WTC11 (cell line): ENCODE measurements around the gene SSNA1. TPM values are rescaled to one million over a fixed set of nuclear protein-coding genes. Genes with fewer than 3 reads are reported as not detected.
A peak's percentile ranks its signal among the peaks of the same experiment; 100 is the strongest.

Source experiments
- ATAC-seq: fragments of 200-7000 bp; cut with Tn5 transposase; 2 replicates; pipeline ENCODE4 v1.10.0; 2021; ENCODE audit warnings: mild to moderate bottlenecking, moderate library complexity
- CTCF ChIA-PET: fragments of 300-600 bp; sonication (Branson Sonifier 250); formaldehyde crosslinking; loops from one replicate; lab custom pipeline; 2021; ENCODE audit warnings: antibody characterized with exemption; lab: Charles Lee
- POLR2A ChIA-PET: fragments of 350-600 bp; sonication (Branson Sonifier 250); formaldehyde crosslinking; loops from one replicate; lab custom pipeline; 2021; ENCODE audit warnings: antibody characterized with exemption; lab: Charles Lee
- DNase-seq: peaks from one replicate; pipeline ENCODE4 v3.0.0; 2021; ENCODE audit warnings: low spot score
- H3K27ac Mint-ChIP-seq: 2 replicates; pipeline ENCODE4 v1.8.0; 2021; ENCODE audit warnings: mixed read lengths
- H3K27me3 Mint-ChIP-seq: 2 replicates; pipeline ENCODE4 v1.8.0; 2021; ENCODE audit warnings: low read depth, mild to moderate bottlenecking, moderate library complexity, mixed read lengths
- H3K36me3 Mint-ChIP-seq: 2 replicates; pipeline ENCODE4 v1.8.0; 2021; ENCODE audit warnings: mixed read lengths
- H3K4me1 Mint-ChIP-seq: 2 replicates; pipeline ENCODE4 v1.8.0; 2022; ENCODE audit warnings: mixed read lengths
- H3K4me3 Mint-ChIP-seq: 2 replicates; pipeline ENCODE4 v1.8.0; 2021; ENCODE audit warnings: mild to moderate bottlenecking, moderate library complexity, mixed read lengths
- H3K9me3 Mint-ChIP-seq: 2 replicates; pipeline ENCODE4 v1.8.0; 2021; ENCODE audit warnings: mixed read lengths
- CREB1 ChIP-seq: sonication (generic); formaldehyde crosslinking; IDR thresholded peaks from 2 replicates; pipeline ENCODE4 v1.8.0; 2023; ENCODE audit warnings: mild to moderate bottlenecking, missing genetic modification reagents
- CREM ChIP-seq: sonication (generic); formaldehyde crosslinking; IDR thresholded peaks from 2 replicates; pipeline ENCODE4 v1.8.1; 2022; ENCODE audit warnings: mild to moderate bottlenecking, missing genetic modification reagents, moderate library complexity
- EMX1 ChIP-seq: fragments of 250-450 bp; sonication (Bioruptor Pico); IDR thresholded peaks from 2 replicates; pipeline ENCODE4 v1.8.0; 2021; ENCODE audit warnings: mild to moderate bottlenecking
- JUN ChIP-seq: sonication (generic); formaldehyde crosslinking; IDR thresholded peaks from 2 replicates; pipeline ENCODE4 v1.8.0; 2023; ENCODE audit warnings: mild to moderate bottlenecking, missing genetic modification reagents
- KAT7 ChIP-seq: sonication (generic); formaldehyde crosslinking; IDR thresholded peaks from 2 replicates; pipeline ENCODE4 v1.8.1; 2023; ENCODE audit warnings: missing genetic modification reagents, mild to moderate bottlenecking, borderline replicate concordance
- NR1H2 ChIP-seq: sonication (generic); formaldehyde crosslinking; IDR thresholded peaks from 2 replicates; pipeline ENCODE4 v1.9.0; 2021; ENCODE audit warnings: mild to moderate bottlenecking, moderate library complexity, missing genetic modification reagents
- OVOL2 ChIP-seq: fragments of 250-450 bp; sonication (Bioruptor Pico); IDR thresholded peaks from 2 replicates; pipeline ENCODE4 v1.9.0; 2021; ENCODE audit warnings: mild to moderate bottlenecking, borderline replicate concordance
- TCF7 ChIP-seq: sonication (generic); formaldehyde crosslinking; IDR thresholded peaks from 2 replicates; pipeline ENCODE4 v1.8.0; 2022; ENCODE audit warnings: mild to moderate bottlenecking, low read depth, missing genetic modification reagents, moderate library complexity
- ZNF121 ChIP-seq: sonication (generic); formaldehyde crosslinking; IDR thresholded peaks from 2 replicates; pipeline ENCODE4 v1.8.0; 2023; ENCODE audit warnings: missing genetic modification reagents
- ZNF396 ChIP-seq: fragments of 250-450 bp; sonication (Bioruptor Pico); IDR thresholded peaks from 2 replicates; pipeline ENCODE4 v1.8.0; 2021; ENCODE audit warnings: mild to moderate bottlenecking, moderate library complexity, borderline replicate concordance
- total RNA-seq: library from RNA; stranded (reverse); gene quantifications from 3 replicates; pipeline ENCODE4 v1.2.3, GENCODE V29; 2021
- TF ChIP-seq, protein P1 (sequence below): sonication (generic); formaldehyde crosslinking; IDR thresholded peaks from 2 replicates; pipeline ENCODE4 v1.8.0; 2022; ENCODE audit warnings: mild to moderate bottlenecking, missing genetic modification reagents
- TF ChIP-seq, protein P2 (sequence below): sonication (generic); formaldehyde crosslinking; IDR thresholded peaks from 2 replicates; pipeline ENCODE4 v1.8.0; 2023; ENCODE audit warnings: missing genetic modification reagents, mild to moderate bottlenecking, borderline replicate concordance
- TF ChIP-seq, protein P3 (sequence below): sonication (generic); formaldehyde crosslinking; IDR thresholded peaks from 2 replicates; pipeline ENCODE4 v1.8.1; 2023; ENCODE audit warnings: mild to moderate bottlenecking, missing genetic modification reagents
- TF ChIP-seq, protein P4 (sequence below): fragments of 250-450 bp; sonication (Bioruptor Pico); IDR thresholded peaks from 2 replicates; pipeline ENCODE4 v1.9.0; 2021; ENCODE audit warnings: moderate library complexity, mild to moderate bottlenecking, inconsistent platforms, borderline replicate concordance
- TF ChIP-seq, protein P5 (sequence below): fragments of 200-600 bp; IDR thresholded peaks from 2 replicates; pipeline ENCODE4 v1.8.0; 2022; ENCODE audit warnings: antibody characterized with exemption
- TF ChIP-seq, protein P6 (sequence below): sonication (generic); formaldehyde crosslinking; IDR thresholded peaks from 2 replicates; pipeline ENCODE4 v1.8.0; 2022; ENCODE audit warnings: mild to moderate bottlenecking, missing genetic modification reagents
- TF ChIP-seq, protein P7 (sequence below): sonication (generic); formaldehyde crosslinking; IDR thresholded peaks from 2 replicates; pipeline ENCODE4 v1.8.1; 2023; ENCODE audit warnings: mild to moderate bottlenecking, missing genetic modification reagents
- TF ChIP-seq, protein P8 (sequence below): sonication (generic); formaldehyde crosslinking; IDR thresholded peaks from 2 replicates; pipeline ENCODE4 v1.8.0; 2022; ENCODE audit warnings: mild to moderate bottlenecking, missing genetic modification reagents

Gene SSNA1
- total RNA-seq, 1 experiment from 2014 or later: 102 TPM

DNA sequence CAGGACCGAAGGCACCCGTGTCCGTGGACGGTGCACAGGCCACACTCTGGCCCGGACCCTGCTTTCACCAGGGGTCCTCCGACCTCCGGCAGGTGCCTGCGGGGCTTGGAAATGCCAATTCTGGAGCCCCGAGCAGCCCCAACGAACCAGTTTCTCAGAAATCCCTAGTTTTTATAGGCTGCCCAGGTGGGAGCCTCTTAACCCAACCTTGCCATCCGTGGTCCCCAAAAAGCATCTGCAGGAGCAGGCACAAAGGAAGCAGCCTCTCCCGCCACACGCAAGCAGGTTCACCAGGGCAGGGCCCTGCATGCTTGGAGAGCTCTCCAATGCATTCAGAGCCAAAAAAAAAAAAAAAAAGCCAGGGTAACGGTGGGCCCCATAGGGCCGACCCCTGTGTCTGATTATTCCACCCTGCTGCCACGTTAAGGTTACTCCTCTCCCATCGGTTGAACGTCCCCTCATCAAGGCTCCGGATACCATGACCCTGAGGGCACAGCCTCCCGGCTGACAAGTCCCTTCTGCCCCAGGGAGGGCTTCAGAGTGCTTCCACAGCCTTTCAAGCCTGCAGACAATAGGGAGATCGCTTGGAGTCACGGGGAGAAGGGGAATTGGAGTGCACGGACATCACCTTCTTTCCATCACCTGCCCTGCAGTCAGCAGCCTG lies 12.9 kb downstream of the SSNA1 start:
- H3K9me3 Mint-ChIP-seq: no peaks in the 10 kb centered on the region
- peaks cover 34% of the 10 kb centered on the region for H3K4me1 Mint-ChIP-seq
- TF ChIP-seq, protein P1, sequence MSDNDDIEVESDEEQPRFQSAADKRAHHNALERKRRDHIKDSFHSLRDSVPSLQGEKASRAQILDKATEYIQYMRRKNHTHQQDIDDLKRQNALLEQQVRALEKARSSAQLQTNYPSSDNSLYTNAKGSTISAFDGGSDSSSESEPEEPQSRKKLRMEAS (CRISPR knock-in tag): 0 out of 2 replicates have a peak, but pooled peaks have one; percentile 5
- 0 out of 2 replicates have a peak, but pooled peaks have one; percentile 1 for TF ChIP-seq KAT7
- TF ChIP-seq OVOL2 (CRISPR knock-in tag): no peak
- TF ChIP-seq, protein P2, sequence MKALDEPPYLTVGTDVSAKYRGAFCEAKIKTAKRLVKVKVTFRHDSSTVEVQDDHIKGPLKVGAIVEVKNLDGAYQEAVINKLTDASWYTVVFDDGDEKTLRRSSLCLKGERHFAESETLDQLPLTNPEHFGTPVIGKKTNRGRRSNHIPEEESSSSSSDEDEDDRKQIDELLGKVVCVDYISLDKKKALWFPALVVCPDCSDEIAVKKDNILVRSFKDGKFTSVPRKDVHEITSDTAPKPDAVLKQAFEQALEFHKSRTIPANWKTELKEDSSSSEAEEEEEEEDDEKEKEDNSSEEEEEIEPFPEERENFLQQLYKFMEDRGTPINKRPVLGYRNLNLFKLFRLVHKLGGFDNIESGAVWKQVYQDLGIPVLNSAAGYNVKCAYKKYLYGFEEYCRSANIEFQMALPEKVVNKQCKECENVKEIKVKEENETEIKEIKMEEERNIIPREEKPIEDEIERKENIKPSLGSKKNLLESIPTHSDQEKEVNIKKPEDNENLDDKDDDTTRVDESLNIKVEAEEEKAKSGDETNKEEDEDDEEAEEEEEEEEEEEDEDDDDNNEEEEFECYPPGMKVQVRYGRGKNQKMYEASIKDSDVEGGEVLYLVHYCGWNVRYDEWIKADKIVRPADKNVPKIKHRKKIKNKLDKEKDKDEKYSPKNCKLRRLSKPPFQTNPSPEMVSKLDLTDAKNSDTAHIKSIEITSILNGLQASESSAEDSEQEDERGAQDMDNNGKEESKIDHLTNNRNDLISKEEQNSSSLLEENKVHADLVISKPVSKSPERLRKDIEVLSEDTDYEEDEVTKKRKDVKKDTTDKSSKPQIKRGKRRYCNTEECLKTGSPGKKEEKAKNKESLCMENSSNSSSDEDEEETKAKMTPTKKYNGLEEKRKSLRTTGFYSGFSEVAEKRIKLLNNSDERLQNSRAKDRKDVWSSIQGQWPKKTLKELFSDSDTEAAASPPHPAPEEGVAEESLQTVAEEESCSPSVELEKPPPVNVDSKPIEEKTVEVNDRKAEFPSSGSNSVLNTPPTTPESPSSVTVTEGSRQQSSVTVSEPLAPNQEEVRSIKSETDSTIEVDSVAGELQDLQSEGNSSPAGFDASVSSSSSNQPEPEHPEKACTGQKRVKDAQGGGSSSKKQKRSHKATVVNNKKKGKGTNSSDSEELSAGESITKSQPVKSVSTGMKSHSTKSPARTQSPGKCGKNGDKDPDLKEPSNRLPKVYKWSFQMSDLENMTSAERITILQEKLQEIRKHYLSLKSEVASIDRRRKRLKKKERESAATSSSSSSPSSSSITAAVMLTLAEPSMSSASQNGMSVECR (CRISPR knock-in tag): 0 out of 2 replicates have a peak, but pooled peaks have one; percentile 53
- no peak for TF ChIP-seq EMX1
- TF ChIP-seq NR1H2 (CRISPR knock-in tag): no peak
- TF ChIP-seq, protein P3, sequence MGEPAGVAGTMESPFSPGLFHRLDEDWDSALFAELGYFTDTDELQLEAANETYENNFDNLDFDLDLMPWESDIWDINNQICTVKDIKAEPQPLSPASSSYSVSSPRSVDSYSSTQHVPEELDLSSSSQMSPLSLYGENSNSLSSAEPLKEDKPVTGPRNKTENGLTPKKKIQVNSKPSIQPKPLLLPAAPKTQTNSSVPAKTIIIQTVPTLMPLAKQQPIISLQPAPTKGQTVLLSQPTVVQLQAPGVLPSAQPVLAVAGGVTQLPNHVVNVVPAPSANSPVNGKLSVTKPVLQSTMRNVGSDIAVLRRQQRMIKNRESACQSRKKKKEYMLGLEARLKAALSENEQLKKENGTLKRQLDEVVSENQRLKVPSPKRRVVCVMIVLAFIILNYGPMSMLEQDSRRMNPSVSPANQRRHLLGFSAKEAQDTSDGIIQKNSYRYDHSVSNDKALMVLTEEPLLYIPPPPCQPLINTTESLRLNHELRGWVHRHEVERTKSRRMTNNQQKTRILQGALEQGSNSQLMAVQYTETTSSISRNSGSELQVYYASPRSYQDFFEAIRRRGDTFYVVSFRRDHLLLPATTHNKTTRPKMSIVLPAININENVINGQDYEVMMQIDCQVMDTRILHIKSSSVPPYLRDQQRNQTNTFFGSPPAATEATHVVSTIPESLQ (CRISPR knock-in tag): no peak
- TF ChIP-seq CREB1 (CRISPR knock-in tag): no peak
- TF ChIP-seq JUN (CRISPR knock-in tag): no peak
- TF ChIP-seq, protein P4, sequence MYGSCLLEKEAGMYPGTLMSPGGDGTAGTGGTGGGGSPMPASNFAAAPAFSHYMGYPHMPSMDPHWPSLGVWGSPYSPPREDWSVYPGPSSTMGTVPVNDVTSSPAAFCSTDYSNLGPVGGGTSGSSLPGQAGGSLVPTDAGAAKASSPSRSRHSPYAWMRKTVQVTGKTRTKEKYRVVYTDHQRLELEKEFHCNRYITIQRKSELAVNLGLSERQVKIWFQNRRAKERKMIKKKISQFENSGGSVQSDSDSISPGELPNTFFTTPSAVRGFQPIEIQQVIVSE (CRISPR knock-in tag): no peak
- TF ChIP-seq TCF7 (CRISPR knock-in tag): no peak
- TF ChIP-seq CREM: no peak
- TF ChIP-seq, protein P5, sequence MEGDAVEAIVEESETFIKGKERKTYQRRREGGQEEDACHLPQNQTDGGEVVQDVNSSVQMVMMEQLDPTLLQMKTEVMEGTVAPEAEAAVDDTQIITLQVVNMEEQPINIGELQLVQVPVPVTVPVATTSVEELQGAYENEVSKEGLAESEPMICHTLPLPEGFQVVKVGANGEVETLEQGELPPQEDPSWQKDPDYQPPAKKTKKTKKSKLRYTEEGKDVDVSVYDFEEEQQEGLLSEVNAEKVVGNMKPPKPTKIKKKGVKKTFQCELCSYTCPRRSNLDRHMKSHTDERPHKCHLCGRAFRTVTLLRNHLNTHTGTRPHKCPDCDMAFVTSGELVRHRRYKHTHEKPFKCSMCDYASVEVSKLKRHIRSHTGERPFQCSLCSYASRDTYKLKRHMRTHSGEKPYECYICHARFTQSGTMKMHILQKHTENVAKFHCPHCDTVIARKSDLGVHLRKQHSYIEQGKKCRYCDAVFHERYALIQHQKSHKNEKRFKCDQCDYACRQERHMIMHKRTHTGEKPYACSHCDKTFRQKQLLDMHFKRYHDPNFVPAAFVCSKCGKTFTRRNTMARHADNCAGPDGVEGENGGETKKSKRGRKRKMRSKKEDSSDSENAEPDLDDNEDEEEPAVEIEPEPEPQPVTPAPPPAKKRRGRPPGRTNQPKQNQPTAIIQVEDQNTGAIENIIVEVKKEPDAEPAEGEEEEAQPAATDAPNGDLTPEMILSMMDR: no peak
- peak overlapping the region; percentile 91 for H3K27ac Mint-ChIP-seq
- H3K4me3 Mint-ChIP-seq: peak overlapping the region; percentile 81
- no peaks in the 10 kb centered on the region for H3K27me3 Mint-ChIP-seq
- CTCF ChIA-PET: interaction anchor here (0.6 to 2.8 kb wide), 17 partner anchors 12 to 624 kb away, joined by 3 to 28 read pairs (median 5); partner anchors contain the start of genes AJM1, ANAPC2, CYSRT1 and ENTPD2
- peak; percentile 0; the same call in 1 of the 2 replicates for ATAC-seq
- no peaks in the 10 kb centered on the region for H3K36me3 Mint-ChIP-seq
- DNase-seq: no peak
- POLR2A ChIA-PET: interaction anchor here (0.6 to 1.5 kb wide), 19 partner anchors 11 to 223 kb away, joined by 3 to 13 read pairs (median 5); partner anchors contain the start of genes ANAPC2, MAN1B1, NELFB and RNF208

DNA sequence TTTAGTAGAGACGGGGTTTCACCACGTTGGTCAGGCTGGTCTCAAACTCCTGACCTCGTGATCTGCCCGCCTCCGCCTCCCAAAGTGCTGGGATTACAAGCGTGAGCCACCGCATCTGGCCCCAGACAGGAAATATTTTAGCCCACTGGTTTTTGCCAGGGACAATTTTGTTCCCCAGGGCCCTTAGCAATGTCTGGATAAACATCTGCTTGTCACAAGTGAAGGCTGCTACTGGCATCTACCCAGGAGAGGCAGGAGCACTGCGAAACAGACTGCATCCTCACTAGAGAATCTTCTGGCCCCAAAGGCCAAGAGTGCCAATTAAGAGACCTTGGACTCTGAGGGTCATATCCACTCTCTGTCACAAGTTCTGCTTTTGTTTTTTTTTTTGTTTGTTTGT lies 14.5 kb downstream of the SSNA1 start:
- DNase-seq (no peak), ATAC-seq (no peak)
- peaks cover 40% of the 10 kb centered on the region for H3K4me1 Mint-ChIP-seq
- no peaks in the 10 kb centered on the region for H3K27me3 Mint-ChIP-seq
- H3K4me3 Mint-ChIP-seq: peak overlapping the region; percentile 24
- no peak overlapping the region for H3K27ac Mint-ChIP-seq
- ChIA-PET POLR2A (interaction anchor here (0.7 to 1.3 kb wide), 2 partner anchors 8 to 15 kb away, joined by 3 to 6 read pairs; no protein-coding TSS in a partner anchor), CTCF (no interaction called here)
- peaks cover 14% of the 10 kb centered on the region for H3K36me3 Mint-ChIP-seq
- no peaks in the 10 kb centered on the region for H3K9me3 Mint-ChIP-seq
- TF ChIP-seq ZNF396 (CRISPR knock-in tag): no peak
- TF ChIP-seq, protein P6, sequence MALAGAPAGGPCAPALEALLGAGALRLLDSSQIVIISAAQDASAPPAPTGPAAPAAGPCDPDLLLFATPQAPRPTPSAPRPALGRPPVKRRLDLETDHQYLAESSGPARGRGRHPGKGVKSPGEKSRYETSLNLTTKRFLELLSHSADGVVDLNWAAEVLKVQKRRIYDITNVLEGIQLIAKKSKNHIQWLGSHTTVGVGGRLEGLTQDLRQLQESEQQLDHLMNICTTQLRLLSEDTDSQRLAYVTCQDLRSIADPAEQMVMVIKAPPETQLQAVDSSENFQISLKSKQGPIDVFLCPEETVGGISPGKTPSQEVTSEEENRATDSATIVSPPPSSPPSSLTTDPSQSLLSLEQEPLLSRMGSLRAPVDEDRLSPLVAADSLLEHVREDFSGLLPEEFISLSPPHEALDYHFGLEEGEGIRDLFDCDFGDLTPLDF (CRISPR knock-in tag): no peak
- no peak for TF ChIP-seq CREM
- TF ChIP-seq, protein P7, sequence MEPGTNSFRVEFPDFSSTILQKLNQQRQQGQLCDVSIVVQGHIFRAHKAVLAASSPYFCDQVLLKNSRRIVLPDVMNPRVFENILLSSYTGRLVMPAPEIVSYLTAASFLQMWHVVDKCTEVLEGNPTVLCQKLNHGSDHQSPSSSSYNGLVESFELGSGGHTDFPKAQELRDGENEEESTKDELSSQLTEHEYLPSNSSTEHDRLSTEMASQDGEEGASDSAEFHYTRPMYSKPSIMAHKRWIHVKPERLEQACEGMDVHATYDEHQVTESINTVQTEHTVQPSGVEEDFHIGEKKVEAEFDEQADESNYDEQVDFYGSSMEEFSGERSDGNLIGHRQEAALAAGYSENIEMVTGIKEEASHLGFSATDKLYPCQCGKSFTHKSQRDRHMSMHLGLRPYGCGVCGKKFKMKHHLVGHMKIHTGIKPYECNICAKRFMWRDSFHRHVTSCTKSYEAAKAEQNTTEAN: no peak
- TF ChIP-seq, protein P8, sequence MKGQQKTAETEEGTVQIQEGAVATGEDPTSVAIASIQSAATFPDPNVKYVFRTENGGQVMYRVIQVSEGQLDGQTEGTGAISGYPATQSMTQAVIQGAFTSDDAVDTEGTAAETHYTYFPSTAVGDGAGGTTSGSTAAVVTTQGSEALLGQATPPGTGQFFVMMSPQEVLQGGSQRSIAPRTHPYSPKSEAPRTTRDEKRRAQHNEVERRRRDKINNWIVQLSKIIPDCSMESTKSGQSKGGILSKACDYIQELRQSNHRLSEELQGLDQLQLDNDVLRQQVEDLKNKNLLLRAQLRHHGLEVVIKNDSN (CRISPR knock-in tag): no peak
- TF ChIP-seq ZNF121 (CRISPR knock-in tag): no peak
